Medulla oblongata (tissue), 1 donor: Measurements from ENCODE around the gene INSR.
A peak's percentile ranks its signal among the peaks of the same experiment; 100 is the strongest.

ENCODE experiments used
- DNase-seq: peaks from one replicate; pipeline ENCODE4 v3.0.0-alpha.2; 2015; ENCODE audit errors: extremely low spot score

Gene INSR

GRCh38 chr19:7295912-7296536 lies 1.8 kb upstream of the INSR start:
- no peak for DNase-seq

GRCh38 chr19:7294558-7295212 lies 471 bp upstream of the INSR start:
- peak; percentile 78 for DNase-seq

- DNase-seq, result no peak
Measured at GRCh38 chr19:7292950-7293761, 1.1 kb downstream of the INSR start.

- DNase-seq, result no peak
Measured at GRCh38 chr19:7292352-7292949, 1.8 kb downstream of the INSR start.

GRCh38 chr19:7288977-7289376 lies 5.2 kb downstream of the INSR start:
- DNase-seq, result no peak

GRCh38 chr19:7288131-7288530 lies 6.1 kb downstream of the INSR start:
- DNase-seq, result no peak

GRCh38 chr19:7287722-7288121 lies 6.5 kb downstream of the INSR start:
- no peak for DNase-seq

GRCh38 chr19:7280940-7281666 lies 13.1 kb downstream of the INSR start:
- DNase-seq, result no peak

- DNase-seq, result no peak
Measured at GRCh38 chr19:7272856-7273578, 21.2 kb downstream of the INSR start.

GRCh38 chr19:7268705-7269098 lies 25.5 kb downstream of the INSR start:
- DNase-seq, result no peak

GRCh38 chr19:7267792-7268704 lies 26.2 kb downstream of the INSR start:
- no peak for DNase-seq

- DNase-seq, result no peak
Measured at GRCh38 chr19:7266832-7267231, 27.4 kb downstream of the INSR start.

GRCh38 chr19:7265963-7266362 lies 28.3 kb downstream of the INSR start:
- DNase-seq, result no peak

GRCh38 chr19:7264858-7265257 lies 29.4 kb downstream of the INSR start:
- no peak for DNase-seq

GRCh38 chr19:7263521-7263920 lies 30.7 kb downstream of the INSR start:
- DNase-seq, result no peak

GRCh38 chr19:7263066-7263465 lies 31.1 kb downstream of the INSR start:
- DNase-seq, result no peak

GRCh38 chr19:7262470-7262869 lies 31.7 kb downstream of the INSR start:
- DNase-seq, result peak; percentile 23

- no peak for DNase-seq
Measured at GRCh38 chr19:7260161-7260560, 34.1 kb downstream of the INSR start.

- no peak for DNase-seq
Measured at GRCh38 chr19:7258840-7259395, 35.3 kb downstream of the INSR start.
